SIG-M5 treated with dmso at 0.1 percent for 504 hours (cell line): ENCODE results near the gene CUL3.
A peak's percentile ranks its signal among the peaks of the same experiment; 100 is the strongest.

Source experiments
- DNase-seq: peaks from one replicate; lab custom pipeline; 2025; ENCODE audit not compliant: unreplicated experiment; lab: John Stamatoyannopoulos, UW

CUL3 gene

DNA sequence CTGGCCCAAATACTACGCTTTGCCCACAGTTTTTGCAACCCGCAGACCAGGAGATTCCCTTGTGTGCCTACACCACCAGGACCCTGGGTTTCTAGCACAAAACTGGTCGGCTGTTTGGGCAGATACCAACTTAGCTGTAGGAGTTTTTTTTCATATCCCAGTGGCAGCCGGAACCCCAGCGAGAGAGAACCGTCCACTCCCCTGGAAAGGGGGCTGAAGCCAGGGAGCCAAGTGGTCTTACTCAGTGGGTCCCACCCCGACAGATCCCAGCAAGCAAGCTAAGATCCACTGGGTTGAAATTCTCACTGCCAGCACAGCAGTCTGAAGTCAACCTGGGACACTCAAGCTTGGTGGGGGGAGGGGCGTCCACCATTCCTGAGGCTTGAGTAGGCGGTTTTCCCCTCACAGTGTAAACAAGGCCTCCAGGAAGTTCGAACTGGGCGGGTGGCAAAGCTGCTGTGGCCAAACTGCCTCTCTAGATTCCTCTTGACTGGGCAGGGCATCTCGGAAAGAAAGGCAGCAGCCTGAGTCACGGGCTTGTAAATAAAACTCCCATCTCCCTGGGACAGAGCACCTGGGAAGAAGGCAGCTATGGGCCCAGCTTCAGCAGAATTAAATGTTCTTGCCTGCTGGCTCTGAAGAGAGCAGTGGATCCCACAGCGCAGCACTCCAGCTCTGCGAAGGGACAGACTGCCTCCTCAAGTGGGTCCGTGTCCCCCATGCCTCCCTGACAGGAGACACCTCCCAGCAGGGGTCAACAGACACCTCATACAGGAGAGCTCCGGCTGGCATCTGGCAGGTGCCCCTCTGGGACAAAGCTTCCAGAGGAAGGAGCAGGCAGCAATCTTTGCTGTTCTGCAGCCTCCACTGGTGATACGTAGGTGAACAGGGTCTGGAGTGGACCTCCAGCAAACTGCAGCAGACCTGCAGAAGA is 99.8 kb downstream of the CUL3 start:
- DNase-seq: peak; percentile 15

DNA sequence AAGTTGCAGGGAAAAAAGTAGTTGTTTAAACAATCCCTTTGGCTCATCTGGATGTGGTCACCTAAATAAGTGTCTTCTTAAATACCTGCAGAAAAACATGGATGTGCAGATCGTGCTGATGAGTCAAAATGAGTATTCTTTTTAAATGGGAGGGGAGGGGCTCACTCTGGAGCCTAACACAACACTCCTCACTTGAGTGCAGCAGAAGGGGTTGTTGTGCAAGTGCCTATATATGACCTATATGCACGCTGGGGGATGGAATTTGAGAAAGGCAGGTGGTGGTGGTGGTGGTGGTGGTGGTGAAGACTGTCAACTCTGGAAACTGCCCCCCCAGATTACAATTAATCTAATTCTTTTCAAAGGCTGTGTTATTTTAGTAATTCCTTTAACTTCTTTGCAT is 105.3 kb downstream of the CUL3 start:
- no peak for DNase-seq

DNA sequence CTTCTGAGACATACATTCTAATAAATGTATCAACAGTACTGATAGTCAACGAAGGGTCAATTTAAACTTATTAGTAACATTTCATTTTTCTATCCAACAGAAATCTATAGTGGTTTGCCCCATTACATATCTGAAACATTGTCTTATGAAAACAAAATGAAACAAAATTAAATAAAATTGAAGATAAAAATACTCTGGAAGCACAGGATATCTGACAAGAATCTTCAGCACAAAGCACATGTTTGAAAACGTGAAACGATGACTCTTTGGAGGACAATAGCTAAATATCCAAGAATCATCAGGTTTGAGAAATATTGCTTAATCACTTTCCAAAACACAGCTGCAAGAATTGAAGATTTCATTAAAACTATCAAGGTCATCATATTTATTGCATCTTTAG is 112.3 kb downstream of the CUL3 start:
- DNase-seq: no peak

DNA sequence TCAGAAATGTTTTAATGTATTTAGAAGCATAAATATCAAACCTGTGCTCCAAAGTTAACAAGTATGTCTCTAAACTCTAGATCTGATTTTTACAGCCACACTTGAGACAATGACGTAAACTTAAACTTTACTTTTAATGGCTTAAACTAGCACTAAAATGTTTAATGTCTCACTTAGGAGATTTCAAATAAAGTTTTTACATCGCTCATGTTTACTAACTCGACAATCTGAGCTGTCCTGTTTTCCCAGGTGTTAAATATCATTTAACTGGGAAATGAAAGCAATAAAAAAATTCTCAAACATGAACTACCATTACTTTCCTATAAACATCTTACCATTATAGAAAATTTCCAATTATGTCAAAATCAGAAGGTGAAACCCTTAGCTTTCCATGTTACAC is 113.0 kb downstream of the CUL3 start:
- no peak for DNase-seq

DNA sequence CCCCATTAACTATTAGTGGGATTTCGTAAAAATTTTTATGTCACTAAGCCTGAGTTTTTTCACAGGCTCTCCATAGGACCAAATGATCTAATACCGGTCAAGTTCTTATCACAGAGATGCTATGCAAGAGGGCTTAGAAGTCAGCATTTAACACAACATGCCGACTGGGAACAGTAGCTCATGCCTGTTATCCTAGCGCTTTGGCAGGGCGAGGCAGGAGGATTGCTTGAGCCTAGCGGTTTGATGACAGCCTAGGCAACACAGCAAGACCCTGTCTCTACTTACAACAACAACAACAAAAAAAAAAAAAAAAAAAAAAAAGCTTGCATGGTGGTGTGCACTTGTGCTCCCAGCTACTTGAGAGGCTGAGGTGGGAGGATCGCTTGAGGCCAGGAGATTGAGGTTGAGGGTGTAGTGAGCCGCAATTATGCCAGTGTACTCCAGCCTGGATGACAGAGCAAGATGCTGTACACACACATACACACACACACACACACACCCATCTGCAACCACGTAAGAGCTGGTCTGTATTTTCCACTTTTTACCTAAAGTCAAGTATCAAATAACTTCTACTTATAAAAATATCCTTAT is 115.7 kb downstream of the CUL3 start:
- DNase-seq: no peak

DNA sequence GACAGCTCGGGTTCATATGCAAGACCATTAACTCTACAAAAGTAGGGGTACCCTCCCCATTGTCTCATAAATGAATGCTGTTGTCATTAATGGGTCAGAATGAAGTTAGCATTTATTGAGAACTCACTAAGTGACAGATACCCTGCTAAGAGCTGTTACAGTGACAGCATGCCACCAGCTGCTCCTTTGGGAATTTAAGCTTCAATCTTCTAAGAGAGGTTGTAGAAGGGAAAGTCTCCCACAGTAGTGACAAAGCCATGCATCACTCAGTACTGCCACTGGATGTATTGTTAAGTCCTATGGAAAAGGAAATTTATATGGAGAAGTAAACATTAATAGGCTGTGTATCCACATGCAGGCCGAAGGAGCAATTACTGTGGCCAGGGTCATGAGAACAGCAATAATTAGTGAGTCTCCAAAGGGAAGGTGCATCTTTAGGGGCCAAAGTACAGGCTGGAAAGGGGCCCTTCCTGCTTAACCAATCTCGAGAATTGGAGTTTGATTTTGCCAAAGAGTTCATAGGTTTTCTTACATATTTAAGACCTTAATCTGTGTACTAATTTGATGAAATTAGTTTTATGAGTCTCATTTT is 118.8 kb downstream of the CUL3 start:
- DNase-seq: no peak

DNA sequence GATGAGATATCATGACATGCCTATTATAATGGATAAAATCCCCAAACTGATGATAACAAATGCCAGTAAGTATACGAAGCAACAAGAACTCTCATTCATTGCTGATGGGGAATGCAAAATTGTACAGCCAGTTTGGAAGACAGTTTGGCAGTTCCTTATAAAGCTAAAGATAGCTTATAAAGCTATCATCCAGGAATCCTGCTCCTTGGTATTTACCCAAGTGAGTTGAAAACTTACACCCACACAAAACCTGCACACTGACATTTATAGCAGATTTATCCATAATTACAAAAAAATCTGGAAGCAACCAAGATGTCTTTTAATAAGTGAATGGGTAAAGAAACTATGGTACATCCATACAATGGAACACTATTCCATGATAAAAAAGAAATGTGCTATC is 123.8 kb downstream of the CUL3 start:
- no peak for DNase-seq

DNA sequence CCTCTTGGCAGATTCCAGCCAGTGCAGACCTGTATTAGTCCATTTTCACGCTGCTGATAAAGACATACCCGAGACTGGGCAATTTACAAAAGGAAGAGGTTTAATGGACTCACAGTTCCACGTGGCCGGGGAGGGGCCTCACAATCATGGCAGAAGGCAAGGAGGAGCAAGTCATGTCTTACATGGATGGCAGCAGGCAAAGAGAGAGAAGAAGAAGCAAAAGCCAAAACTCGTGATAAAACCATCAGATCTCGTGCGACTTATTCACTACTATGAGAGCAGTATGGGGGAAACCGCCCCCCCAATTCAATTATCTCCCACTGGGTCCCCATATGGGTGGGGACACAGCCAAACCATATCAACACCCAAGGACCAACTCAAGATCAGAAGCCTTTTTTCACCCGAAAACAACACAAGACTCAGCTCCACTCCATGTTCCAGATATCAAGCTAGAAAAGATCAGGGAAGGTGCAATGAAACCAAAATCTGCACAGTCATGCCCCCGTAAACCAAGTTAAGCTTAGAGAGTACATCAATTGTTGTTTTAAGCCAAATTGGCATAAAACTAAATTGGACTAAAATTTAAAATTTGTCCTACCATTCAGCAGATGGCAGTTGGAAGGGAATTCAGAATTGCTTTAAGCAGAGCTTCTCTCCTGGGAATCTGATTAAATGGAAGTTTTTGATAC is 127.6 kb downstream of the CUL3 start:
- DNase-seq: no peak

DNA sequence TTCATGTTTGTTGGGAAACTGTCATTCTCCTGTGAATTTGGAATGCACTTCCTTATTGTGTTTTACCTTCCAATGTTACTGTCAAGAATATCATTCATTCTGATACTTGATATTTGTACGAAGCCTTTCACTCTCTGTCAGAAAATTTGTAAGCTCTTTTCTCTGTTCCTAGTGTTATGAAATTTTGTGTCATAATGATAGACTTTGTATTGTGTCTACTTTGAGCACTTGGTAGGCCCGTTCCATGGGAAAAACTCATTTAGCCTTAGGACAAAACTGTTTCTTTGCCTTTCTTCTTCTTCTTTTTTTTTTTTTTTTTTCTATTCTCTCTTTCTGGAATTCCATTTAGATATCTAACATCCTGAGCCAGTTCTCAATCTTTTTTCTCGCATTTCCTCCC is 131.3 kb downstream of the CUL3 start:
- DNase-seq: no peak

DNA sequence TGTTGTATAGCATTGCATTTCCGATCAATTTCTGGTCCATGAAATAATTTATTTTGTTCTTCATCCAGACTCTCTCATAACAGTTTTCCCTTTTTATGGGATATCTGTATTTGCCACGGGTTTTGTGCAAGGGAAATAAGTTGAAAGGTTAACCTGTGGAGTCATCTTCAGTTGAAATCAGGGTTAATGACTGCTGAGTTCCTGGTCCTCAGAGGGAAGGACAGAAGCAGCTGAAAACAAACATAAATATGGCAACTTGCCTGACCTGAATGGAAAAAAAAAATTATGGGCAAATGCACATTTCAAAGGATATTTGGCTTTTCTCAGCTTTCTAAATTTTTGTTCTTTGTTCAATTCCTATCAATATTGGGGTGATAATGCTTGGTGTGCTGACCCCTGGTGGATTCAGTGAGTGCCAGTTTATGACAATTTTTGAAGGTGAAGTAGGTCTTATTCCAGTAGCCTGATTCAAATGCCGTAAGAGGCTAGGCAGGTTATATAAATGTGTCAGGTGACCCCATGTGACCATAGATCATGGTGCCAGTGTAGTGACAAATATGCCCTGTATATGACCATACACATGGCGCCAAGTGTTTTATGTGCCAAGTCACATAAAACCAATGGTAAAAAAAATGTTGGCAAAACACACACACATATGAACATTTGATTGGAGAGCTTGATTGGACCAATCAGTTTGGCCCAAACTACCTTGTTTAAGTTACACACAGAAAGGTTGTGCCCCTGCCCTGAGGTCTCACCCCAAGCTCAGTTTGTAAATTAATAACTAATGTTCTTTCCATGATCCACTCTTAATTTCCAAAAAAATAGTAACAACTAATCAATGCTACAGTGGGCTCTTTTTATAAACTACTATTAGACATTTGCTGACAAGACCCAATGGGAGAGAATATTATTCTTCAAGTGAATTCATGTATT is 135.7 kb downstream of the CUL3 start:
- DNase-seq: peak; percentile 10

DNA sequence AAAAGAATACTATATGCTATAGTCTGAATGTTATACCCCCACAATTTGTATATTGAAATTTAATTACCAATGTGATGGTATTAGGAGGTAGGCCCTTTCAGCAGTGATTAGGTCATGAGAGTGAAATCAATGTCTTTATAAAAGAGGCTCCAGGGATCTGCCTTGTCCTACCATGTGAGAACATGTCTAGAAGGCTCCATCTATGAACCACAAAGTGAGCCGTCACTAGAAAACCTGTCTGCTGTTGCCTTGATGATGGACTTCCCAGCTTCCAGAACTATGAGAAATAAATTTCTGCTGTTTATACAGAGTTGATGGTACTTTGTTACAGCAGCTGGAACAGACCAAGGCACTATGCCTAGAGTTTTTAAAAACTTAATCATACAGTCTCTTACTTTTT is 136.9 kb downstream of the CUL3 start:
- no peak for DNase-seq

DNA sequence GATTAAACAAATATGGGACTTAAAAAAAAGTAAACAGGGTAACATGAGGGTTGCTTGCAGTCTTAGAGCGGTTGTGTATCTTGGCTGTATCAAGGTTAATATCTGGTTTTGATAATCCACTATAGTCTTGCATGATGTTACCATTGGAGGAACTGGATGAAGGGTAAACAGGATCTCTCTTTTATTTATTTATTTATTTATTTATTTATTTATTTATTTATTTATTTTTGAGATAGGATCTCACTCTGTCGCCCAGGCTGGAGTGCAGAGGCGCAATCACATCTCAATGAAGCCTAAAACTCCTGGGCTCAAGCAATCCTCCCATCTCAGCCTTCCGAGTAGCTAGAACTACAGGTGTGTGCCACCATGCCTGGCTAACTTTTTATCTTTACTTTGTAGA is 140.4 kb downstream of the CUL3 start:
- DNase-seq: no peak

DNA sequence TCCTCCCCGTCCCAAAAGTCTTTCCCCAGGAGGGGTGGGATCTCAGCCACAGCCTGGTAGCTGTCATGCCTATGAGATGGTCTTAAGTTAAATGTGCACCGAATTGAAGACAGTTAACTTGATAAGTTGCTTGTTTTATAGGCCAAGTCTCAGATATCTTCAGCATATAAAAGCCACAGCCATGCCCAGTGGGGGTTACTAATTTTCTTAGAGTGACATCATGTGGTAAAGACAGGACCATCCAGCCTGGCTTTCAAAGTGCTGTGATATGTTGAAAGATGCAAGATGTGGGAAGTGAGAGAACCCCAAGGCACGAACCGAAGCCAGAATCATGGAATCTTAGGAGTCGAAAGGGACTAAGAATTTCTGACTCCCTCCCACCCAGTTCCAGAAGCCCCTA is 141.1 kb downstream of the CUL3 start:
- no peak for DNase-seq

DNA sequence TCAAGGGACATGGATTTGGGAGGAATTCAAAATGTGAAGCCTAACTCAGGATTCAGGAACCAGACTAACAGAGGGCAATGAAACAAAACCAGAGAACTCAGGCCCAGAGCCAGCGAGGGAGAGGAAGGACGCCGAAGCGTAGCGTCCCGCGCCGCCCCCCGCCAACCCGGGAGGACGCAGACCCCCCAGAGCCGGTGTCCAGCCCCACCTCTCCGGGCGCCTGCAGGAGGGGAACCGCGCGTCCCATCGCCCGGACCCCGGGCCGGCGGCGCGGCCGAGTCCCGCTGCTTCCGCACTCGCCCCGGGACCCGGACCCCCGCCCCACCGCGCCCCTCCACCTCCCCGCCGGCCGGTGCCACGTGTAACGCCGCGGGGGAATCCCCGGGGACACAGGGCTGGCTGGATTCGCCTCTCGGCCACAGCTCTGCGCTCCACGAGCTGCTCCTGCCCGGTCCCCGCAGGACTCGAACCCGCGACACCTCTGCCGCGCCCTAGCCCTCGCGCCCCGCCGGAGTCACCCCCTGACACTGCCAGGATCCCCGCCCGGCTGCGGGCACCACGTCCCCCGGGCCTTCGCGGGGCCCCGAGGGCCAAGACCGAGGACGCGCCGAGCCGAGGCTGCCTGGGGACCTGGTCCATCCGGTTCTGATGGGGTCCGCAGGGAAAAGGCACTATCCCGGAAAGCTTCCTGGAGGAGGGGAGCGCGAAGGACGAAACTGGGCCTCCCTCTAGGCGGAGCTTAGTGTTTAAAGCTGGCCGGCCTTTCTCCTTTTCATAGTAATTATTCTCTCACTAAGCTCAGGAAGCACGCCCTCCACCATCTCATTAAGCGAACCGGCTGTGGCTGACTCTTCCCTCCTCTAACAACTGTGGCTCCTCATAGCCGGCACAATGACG is 142.8 kb downstream of the CUL3 start:
- DNase-seq: no peak

DNA sequence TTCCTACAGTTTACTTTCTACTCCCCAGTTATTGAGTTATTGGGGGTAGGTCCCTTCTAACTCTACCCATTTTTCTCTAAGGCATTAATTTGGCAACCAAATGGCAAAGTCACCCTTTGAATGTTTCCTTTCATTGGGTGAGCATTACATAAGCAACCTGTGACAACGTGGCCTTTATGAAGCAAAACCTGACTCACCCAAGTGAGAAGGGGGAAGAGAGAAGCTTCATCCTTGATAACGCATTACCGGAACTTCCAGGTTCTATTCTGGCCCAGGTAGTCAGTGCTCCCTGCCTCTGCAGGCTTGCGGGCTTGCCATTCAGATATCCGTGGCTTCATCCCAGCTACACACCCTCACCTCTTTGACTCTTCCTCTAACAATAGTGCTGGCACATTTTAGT is 144.2 kb downstream of the CUL3 start:
- DNase-seq: no peak

DNA sequence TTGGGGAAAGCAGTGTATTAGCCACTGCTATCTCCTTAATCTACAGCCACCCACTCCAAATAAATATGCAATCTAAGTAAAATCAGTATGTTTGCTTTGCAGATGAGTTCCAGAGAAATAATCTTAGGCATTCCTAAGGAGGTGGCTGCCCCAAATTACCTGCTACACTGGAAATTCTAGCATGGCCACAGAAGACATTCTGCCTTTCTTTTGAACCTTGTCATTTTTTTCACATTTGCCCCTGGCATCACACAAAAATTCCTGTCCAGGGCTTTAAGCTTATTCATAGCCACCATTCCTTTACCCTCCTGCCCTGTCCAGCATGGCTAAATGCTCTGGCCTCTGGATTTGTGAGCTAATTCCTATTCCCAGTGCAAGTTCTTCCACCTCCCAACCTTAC is 146.4 kb downstream of the CUL3 start:
- no peak for DNase-seq

DNA sequence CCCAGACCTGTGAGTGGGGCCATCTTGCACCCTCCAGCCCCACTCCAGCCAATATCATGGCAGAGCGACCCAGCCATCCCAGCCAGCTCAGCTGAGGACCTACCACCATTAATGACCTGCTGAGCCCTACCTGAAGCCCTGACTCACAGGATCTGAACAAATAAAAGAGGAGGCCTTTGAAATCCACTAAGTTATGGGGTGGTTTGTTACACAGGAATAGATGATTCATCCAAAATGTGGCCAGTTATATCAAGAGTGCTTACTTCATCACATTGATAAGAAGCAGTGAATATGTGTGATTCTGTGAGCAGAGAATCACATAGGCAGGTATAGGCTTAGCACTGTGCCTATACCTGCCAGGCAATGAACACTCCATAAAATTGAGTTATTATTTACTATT is 148.5 kb downstream of the CUL3 start:
- no peak for DNase-seq

DNA sequence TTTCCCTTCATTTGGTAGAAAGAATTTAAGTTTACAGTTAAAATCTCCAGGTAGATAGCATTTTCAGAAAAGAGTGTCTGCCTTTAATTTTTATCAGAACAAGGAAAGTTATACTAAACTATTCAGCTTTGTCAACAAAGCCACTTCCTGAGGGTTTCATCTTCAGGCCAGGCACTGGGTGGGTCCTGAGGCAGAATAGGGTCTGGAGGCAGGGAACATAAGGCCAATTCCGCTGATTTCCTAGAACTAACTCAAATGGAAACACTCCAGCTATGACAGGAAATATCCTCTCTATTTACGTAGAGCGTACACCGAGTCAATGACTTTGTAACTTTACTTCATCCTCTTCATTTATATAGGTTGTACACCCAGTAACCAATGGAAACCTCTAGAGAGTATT is 150.5 kb downstream of the CUL3 start:
- no peak for DNase-seq

DNA sequence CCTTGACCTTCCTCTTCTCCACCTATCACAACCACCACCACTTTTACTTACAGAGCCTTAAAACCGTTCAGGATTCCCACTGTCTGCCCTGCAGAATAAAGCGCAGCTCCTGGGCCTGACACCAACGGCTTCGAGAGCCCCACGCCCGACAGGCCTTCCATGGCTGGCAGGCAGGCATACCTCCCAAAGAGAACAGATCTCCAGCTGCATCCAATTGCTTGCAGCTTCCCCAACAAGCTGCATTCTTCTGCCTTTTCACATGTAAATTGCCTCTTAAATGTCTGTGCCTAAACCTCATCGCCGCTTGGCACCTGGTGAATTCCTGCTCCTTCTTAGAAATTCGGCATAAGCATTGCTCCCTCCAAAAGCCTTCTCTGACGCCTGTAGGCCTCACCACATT is 151.7 kb downstream of the CUL3 start:
- no peak for DNase-seq
